Islet precursor cell (in vitro differentiated cells): Measurements from ENCODE around the gene DACT2.
A peak's percentile ranks its signal among the peaks of the same experiment; 100 is the strongest.
"Not testable (repeated sequence)": the region's sequence is repeated elsewhere in the genome, so short reads cannot be mapped to it uniquely, and the experiment has no call there.

Experiments
- DNase-seq: peaks from one replicate; pipeline ENCODE4 v3.0.0-alpha.2; 2018

DACT2 gene

DNA sequence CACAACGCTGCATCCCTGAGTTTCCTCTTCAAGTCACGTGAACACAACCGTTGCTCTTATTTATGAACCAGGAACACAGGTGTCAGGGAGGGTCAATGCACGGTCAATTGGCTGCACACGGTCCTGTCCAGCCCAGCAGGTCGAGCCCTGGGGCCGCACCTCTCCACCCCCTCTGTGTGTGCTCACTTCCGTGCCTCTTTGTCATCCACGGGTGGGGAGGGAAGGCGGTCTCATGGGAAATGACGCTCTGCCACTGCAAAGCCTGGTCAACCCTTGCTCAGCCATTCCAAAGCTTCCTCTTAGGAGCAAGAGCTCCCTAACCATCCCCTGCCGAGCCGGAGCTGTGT lies 38.7 kb downstream of the DACT2 start:
- DNase-seq = no peak

DNA sequence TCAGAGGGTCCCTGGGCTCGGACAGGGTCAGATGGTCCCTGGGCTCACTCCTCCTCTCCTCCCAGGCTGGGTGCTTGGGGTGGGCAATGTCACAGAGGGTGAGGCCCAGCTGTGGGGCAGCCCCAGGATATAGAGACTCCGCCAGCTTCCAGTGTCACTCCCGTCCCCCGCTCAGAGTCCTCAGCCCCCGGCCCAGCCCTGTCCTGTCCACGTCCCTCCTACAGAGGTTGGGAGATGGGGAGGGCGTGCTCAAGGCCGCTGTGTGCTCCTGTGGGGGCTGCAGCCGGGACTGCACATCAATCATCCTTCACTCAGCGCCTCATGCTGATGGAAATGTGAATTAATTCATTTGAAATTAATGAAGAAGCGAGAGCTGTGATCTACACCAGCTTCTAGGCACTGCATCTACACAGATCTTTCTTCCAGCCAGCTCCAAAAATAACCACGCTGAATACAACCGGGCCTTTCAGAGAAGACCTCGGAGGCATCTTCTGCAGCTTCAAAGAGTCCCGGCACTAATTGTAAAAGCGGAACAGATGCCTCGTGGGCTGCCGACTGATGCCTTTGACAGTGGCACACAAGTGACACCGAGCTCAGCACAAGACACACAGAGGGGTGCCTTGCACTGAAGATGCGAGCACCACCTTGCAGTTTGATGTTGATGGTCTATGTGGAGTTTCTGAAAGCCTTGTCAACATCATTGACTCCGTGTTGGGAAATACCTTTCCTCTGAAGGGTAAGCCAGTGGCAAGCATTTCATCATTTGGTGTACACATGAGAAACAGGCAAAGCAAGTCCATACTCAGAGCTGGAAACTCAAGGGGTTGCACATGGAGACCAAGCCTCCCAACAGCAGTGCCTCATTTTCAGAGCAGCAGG lies 39.3 kb downstream of the DACT2 start:
- no peak for DNase-seq

DNA sequence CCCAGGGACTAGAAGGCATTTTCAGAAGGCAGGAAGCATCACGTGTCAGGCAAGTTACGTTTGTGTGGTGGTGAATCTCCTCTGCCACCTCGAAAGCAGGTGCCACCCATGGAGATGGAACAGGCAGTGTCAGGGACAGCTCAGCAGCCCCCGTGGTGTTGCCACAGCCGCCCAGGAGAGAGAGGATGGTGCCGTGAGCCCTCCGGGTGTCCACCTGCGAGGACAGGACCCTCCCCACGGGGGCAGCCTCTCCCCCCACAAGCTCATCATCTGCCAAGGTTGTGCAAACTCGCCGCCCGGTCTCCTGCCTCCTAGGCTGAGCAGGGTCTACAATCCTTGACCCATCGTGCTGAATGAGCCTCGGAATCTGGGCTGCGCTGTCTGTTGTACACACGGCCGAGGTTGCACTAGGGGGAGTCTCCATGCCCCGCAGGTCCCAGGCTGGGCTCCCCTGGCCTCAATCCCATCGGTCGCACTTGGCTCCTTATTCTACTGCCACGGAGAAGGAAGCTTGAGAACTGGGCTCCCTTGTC lies 40.1 kb downstream of the DACT2 start:
- DNase-seq = no peak

DNA sequence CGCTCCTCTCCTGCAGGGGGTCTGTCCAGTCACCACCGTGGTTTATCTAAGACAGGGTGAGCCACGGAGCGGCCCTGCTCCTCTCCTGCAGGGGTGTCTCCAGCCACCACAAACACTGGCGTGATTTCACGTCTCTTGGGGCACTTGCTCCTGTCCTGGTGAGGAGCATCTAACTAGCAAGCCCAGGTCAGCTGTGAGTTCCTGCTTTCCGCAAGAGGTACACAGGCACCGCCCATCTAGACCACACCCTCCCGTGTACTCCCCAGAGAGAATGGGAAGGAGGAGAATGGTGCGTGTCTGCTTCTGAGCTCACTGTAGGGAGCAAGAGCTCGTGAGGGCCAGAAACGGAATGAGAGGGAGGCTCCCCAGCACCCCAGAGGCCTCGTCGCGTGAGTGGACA lies 40.7 kb downstream of the DACT2 start:
- DNase-seq = no peak

DNA sequence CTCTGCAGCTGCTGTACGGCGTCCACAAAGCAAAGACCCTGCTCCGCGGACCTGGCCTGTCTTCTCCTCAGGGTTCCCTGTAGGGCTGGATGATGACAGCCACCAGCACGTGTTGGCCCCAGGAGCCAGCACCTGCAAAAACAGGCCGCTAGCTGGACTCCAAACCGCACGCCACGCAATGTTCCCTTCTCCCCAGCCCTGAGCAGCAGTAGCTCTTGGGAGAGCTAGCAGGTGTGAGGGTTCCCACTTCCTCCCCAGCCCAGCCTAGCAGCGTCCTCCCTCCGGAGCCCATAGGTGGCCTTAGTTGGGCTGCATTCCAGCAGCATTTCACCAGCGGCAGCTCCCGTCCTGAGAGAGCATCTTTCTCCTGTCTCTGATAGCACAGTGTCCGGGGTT lies 42.3 kb downstream of the DACT2 start:
- no peak for DNase-seq

DNA sequence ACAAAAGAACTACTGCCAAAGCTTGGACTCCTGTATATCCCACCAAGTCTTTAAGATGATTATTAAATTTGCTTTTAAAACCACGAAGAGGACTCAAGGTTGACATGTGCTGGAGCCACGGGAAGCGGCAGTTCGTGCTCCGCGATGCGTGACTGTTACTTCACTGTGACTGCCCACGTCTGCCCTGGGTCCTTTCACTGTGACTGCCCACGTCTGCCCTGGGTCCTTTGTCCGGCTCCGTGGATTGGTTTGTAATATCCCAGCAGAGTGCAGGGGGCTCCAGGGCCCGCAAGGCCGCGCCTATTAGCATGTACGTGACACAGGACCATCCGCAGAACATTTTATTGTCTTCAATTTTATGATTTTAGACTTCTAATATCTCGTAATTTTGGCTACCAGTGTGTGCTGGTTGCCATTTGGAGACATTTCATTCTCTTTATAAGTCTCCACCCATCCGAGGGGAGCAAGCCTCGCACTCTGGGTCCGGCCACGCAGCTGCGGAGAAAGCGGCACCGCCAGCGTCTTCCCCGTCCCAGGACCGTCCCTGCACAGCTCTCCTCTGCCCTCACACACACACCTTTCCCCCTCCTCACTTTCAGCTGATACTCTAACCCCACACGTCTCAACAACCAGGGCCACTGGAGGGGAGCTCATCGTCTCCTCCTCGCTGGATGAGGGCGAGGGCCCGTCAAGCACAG lies 42.9 kb downstream of the DACT2 start:
- DNase-seq = no peak

DNA sequence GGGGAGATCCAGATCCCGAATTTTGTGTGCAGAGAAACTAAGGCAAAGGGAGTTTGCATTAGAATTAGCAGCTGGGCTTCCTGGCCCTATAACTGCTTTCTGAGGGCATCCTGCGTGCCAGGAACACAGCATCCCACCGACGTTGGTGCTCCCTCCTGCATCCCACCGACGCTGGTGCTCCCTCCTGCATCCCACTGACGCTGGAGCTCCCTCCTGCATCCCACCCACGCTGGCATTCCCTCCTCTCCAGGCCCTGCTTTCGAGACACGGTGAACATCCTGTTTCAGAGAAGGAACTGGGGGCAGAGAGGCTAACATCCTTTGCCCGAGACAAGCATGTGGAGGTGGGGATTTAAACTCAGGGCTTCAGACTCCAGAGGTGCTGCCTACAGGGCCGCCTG lies 44.4 kb downstream of the DACT2 start:
- DNase-seq = no peak

DNA sequence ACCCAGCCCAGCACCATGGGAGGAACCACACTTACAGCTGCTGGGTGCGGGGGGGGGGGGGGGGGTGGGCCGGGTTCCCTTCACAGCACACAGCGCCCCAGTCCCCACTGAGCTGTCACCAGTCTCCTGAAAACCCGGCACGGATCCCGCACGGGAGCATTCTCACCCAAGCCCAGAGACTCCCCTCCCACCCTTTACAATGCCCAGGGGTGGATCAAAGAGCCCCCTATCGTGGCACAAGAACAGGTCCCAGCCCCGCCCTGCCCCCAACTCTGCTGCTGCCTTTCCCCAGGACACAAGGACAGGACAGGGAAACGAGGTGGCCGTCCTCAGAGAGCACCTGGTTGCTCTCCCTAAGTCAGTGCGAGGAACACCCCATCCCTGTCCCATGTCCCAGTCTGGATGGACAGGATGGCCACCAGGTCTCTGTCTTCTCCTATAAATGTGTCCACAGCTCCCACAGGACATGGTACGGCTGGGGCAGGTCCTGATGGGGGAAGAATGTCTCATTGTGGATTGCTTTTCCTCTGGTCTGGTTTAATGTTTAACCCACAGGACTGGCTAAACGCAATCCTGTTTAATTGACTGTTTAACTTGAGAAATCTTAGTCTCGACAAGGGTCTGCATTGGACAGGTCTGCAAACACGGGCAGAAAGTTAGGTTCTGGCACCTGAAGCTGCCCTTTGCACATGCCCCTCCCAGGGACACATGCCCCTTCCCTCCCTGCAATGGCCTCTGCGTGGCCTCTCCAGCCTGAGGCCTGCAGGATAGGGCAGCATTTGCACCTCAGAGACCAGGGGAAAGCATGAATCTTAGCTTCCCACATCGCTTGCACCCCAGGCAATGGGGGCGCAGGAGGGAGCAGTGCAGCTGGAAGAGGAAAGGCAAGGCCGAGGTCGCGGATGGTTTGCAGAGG lies 45.3 kb downstream of the DACT2 start:
- DNase-seq = no peak

DNA sequence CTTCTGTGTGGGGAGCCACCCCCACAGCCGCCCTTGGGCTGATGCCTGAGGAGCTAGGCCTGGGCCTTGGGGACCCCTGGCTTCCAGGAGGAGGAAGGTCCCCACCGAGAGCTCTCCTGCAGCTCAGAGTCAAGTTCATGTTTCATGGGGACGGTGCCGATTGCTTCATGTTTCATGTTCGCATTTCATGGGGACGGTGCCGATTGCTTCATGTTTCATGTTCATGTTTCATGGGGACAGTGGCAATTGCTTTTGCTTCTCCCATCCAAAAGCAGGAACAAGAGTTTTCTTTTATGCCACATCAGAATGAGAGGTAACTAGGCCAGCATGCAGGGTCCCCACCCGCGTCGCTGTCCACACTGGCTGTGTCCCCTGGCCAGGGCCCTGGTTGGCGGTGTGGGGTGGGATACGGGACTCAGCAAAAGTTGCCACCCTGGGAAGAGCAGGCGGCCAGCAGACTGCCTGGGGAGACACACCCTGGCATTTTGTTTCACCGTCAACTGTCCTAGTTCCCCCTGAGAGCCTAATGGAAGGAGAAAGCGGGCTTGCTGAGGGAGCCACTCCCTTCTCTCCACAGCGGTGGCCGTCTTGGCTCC lies 46.0 kb downstream of the DACT2 start:
- no peak for DNase-seq

DNA sequence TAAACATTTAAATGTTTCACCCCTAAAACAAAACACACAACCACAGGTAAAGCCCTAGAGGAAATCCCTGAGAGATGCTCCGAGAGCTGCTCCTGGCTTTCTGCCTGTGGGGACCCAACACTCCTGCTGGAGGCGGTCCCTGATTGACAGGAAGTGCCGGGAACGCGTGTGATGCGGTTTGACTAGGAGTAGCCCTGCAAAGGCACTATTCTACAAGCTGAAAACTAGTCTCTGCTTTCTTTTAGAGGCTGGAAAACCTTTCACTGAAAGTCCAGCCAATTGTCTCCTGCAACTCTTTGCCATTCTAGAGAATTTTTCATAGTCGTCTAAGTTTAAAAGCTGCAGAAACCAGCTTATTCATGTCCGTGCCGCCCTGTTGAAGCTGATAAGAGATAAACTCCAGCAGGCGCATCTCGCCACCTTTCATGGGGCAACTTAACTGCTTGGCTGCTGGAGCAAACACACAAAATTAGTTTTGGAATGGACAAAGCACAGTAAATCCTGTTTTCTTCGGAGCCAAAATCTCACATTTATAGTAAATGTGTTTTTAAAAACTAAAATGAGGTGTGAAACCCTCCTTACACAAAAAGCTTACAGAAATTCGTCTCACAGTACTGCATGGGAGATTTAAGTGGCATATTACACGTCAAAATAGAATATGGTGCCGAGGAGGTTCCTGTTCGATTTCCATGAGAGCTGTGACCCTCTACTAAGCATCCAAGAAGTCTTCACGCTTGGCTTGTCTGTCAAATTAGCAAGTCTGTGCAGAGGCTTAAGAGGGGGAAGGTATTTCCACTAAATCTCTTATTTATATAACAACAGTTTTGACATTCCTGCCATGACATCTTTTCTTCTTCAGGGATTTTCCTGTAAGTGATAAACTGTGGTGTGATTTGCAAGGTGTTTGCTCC lies 46.9 kb downstream of the DACT2 start:
- peak; percentile 75 for DNase-seq

DNA sequence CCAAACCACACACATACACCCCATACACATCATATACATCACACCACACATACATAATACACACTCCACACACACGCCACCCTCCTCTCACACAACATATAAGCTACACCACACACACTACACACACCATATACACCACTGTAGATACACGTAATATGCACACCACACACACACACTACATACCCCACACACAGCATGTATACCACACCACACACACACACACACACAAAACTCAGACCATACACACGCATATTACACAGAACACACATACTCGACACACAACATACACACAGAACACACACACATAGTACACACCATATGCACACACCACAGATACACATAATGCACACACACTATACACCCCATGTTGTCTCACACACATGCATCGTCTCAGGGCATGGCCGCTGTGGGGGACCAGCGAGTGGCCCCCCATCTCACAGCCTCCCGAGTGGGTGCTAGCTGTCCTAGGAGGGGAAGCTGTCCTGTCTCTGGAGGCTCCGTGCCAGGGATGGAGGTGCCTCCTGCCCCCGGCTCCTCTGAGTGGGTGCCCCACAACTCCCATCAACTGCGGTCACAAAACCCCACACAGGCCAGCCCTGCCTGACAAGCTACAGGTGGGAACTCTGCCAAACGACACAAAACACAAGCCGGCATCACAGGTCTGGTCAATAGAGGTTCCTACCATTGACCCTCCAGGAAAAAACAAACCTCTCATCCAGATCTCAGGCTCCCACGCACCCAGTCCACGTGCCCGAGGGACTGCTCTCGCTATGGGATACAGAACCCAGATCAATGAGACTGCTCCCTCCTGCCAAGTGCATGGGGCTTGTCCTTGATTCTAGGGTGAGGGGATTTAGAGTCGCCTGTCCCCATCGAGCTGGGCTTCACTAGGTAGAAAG lies 49.1 kb downstream of the DACT2 start:
- DNase-seq = no peak

DNA sequence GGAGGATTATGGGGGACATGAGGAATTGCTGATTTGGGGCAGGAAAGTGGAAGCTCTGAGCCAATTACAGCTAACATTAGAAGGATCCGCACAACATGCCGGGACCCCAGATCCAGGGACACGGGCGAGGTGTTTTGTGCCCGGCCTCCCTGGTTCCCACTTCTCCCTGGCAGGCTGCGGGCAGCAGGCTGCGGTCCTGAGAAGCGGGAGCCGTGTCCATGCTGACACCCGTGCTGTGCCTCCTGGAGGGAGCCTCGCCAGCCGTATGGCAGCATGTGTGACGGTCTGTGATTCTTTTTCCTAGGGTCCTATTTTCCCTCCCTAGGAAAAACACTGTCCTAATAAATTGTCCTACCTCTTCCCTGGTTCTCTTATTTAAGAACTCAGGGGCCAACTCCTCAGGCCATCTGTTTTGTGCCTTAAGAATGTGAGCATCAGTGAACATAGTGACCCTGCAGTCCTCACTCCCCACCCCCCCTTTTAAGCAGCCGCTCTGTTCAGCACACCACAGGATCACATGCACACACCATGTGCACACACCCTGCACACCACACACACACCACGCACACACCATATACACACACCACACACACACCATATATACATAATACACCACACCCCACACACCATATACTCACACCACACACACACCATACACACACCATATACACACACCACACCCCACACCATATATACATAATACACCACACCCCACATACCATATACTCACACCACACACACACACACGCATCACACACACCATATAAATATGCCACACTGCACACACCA lies 49.9 kb downstream of the DACT2 start:
- DNase-seq = no peak

DNA sequence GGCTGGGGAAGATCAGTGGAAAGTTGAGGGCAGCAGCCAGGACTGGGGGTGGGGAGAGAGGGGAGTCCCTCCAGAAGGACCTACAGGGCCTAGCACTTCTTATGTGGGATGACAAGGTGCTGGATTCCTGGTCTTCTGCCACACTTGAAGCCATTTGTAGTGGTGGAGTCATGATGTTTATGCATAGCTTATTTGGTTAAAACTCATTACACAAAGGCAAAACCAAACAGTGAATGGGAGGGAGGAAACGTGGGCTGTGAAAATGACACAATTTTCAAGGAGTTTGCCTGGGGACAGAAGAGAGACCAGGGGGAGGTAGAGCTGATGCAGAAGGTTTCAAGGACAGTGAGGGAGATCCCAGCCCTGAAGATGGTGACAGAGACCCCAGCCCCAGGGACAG lies 50.8 kb downstream of the DACT2 start:
- no peak for DNase-seq

DNA sequence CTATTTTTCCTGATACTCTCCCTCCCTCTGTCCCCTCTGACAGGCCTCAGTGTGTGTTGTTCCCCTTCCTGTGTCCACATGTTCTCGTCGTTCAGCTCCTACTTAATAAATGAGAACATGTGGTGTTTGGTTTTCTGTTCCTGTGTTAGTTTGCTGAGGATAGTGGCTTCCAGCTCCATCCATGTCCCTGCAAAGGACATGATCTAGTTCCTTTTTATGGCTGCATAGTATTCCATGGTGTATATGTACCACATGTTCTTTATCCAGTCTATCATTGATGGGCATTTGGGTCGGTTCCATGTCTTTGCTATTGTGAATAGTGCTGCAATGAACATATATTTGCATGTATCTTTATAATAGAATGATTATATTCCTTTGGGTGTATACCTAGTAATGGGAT lies 51.8 kb downstream of the DACT2 start:
- DNase-seq = not testable (repeated sequence)

DNA sequence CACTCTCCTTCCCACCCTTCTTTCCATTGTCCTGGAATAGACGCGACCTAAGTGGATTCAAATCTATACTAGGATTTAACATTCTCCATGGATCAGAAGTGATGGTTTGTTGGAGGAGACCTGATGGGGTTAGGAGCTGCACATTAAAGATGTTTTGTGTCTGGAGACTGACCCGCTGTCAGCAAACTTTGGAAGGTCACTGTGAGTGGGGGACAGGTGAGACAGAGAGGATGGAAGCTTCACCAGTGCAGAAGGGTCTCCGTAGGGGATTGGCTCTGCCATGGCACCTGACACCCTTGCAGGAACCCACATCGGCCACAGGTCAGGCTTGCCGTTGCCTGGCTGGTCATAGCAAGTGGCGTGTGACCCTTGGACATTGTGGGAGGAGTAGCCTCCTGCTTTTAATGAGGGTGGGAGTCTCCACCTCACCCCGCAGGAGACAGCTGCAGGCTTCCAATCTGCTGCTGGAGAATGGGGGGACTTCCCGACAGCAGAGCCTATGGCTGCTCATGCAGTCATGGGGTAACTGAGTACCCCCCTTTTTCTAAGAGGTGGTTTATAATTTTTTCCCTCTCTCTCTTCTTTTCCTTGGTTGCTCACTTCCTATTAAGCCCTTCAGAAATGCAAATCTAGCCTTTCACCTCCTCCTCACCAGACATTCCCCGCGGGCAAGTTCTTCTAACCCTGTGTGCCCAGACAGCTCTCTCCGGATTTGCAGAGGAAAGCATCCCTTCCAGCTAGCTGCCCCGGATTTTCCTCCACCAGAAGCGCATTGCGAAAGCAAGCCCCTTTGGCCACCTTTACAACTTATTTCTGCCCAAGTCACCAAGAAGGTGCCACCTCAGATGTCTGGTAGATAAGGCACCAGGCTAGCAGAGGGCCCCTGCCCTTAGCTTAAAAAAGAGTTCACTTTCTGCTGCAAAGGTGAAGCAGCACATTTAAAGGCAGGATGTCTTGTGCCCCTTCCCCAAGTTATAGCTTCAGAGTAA lies 53.5 kb downstream of the DACT2 start:
- no peak for DNase-seq

DNA sequence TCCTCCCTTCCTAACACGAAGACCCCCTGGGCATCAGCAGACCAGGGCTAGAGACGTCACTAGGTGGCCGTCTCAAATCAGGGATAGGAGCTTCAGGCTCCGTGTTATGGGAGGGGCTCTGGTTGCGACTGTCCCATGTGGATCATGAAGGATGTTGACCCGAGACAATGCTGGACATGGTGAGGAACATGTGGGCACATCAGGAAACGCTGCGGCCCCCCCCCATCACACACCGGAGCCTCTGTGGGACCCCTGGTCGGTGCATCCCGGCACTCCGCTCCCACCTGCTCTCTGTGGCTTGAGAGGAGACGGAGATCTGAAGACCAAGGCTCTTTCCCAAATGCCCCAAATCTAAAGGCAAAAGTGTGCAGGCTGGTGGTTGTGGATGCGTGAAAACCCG lies 54.2 kb downstream of the DACT2 start:
- DNase-seq = no peak

DNA sequence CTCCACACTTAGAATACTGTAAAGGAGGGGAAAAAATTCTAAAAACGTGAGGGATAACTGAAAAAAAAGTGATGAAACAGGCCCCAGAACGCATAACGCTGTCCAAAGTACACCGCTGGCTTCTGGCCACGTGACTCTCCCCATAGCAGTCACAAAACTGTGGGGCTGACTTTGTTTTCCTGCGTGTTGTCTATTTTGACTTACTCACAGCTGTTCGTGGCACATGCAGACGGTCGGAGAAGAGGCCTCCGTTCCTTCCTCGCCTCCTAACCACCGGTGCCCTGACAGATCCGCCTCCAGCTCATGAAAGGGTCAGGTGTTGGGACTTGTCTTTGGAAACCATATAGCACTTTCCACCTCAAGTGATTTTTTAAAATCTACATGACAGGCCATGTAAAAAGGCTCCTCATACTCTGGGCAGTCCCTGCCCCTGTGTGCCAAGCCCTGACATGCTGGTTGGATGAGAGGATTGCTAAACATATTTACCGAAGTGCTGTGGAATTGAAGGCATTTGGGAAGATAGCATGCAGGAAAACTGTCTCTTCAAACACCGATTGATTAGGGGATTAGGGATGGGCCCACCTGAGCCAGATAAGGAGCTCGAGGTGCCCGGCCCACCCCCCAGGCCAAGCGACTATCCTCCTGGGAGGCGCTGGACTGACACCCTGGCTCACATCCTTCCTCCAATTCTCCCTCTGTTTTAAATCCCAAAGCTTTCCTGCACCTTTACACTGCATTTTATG lies 54.8 kb downstream of the DACT2 start:
- no peak for DNase-seq
